Fibroblast of skin of left quadriceps (primary cell): ENCODE measurements around the gene CLCNKA.
"Not testable (repeated sequence)": the region's sequence is repeated elsewhere in the genome, so short reads cannot be mapped to it uniquely, and the experiment has no call there.

Experiments used
- DNase-seq, 2 experiments: peaks; one replicate each; pipeline ENCODE4 v3.0.0-alpha.2; 2013; ENCODE audit warnings: low read depth in 2 of 2

Gene CLCNKA

GRCh38 chr1:15997637-15998280 is 24.1 kb upstream of the CLCNKA start:
- DNase-seq: no peak

GRCh38 chr1:15998929-15999328 is 22.9 kb upstream of the CLCNKA start:
- DNase-seq: no peak

- not testable (repeated sequence) for DNase-seq
Observed at GRCh38 chr1:16001274-16001673, 20.6 kb upstream of the CLCNKA start.

- DNase-seq: no peak
Observed at GRCh38 chr1:16005597-16005996, 16.2 kb upstream of the CLCNKA start.

GRCh38 chr1:16006010-16006409 is 15.8 kb upstream of the CLCNKA start:
- no peak for DNase-seq

GRCh38 chr1:16006552-16007485 is 15.0 kb upstream of the CLCNKA start:
- no peak for DNase-seq

- DNase-seq: no peak
Observed at GRCh38 chr1:16007671-16008341, 14.0 kb upstream of the CLCNKA start.

GRCh38 chr1:16009030-16009460 is 12.8 kb upstream of the CLCNKA start:
- DNase-seq: peak in 1 of 2 experiments; percentile 38

GRCh38 chr1:16009678-16010077 is 12.2 kb upstream of the CLCNKA start:
- no peak for DNase-seq

GRCh38 chr1:16010837-16011236 is 11.0 kb upstream of the CLCNKA start:
- DNase-seq: no peak

GRCh38 chr1:16011936-16012589 is 9.8 kb upstream of the CLCNKA start:
- DNase-seq: no peak

- DNase-seq: peak; percentile 46 to 49
Observed at GRCh38 chr1:16012590-16013219, 9.1 kb upstream of the CLCNKA start.

GRCh38 chr1:16013220-16013907 is 8.5 kb upstream of the CLCNKA start:
- DNase-seq: peak; percentile 45 to 54

GRCh38 chr1:16013908-16014258 is 8.0 kb upstream of the CLCNKA start:
- no peak for DNase-seq

- no peak for DNase-seq
Observed at GRCh38 chr1:16014509-16015482, 7.0 kb upstream of the CLCNKA start.

- no peak for DNase-seq
Observed at GRCh38 chr1:16015491-16015890, 6.3 kb upstream of the CLCNKA start.

- DNase-seq: no peak
Observed at GRCh38 chr1:16015960-16016901, 5.6 kb upstream of the CLCNKA start.

- DNase-seq: no peak
Observed at GRCh38 chr1:16017076-16017460, 4.8 kb upstream of the CLCNKA start.
